OCI-LY1 (cell line): ENCODE results near the gene LMBR1.
"Not testable (repeated sequence)": the region's sequence is repeated elsewhere in the genome, so short reads cannot be mapped to it uniquely, and the experiment has no call there.

Source experiments
- H2AFZ ChIP-seq: fragments of 200-600 bp; sonication (generic), shearing (Covaris generic); 2 replicates; pipeline ENCODE4 v1.6.0; 2014; ENCODE audit warnings: antibody characterized with exemption, mild to moderate bottlenecking, low read length
- H3F3A ChIP-seq: fragments of 200-600 bp; sonication (generic), shearing (Covaris generic); 2 replicates; pipeline ENCODE4 v1.6.0; 2014; ENCODE audit warnings: mild to moderate bottlenecking, antibody characterized with exemption, low read length, moderate library complexity; ENCODE audit not compliant: insufficient read depth
- H3K27ac ChIP-seq: fragments of 200-600 bp; sonication (generic); 2 replicates; pipeline ENCODE4 v1.5.1; 2014; ENCODE audit warnings: low read length, mixed run types, mild to moderate bottlenecking, low read depth; ENCODE audit not compliant: poor library complexity, severe bottlenecking
- H3K27me3 ChIP-seq: fragments of 200-600 bp; sonication (generic); 2 replicates; pipeline ENCODE4 v1.6.0; 2014; ENCODE audit warnings: antibody characterized with exemption, mild to moderate bottlenecking, low read length, moderate library complexity; ENCODE audit not compliant: insufficient read depth
- H3K36me3 ChIP-seq: fragments of 200-600 bp; sonication (generic); 2 replicates; pipeline ENCODE4 v1.6.1; 2014; ENCODE audit warnings: mild to moderate bottlenecking, antibody characterized with exemption, low read length, moderate library complexity, mixed read lengths; ENCODE audit not compliant: insufficient read depth
- H3K4me1 ChIP-seq: fragments of 200-600 bp; sonication (generic); 2 replicates; pipeline ENCODE4 v1.5.1; 2014; ENCODE audit warnings: mild to moderate bottlenecking, low read length, moderate library complexity; ENCODE audit not compliant: insufficient read depth, severe bottlenecking
- H3K4me2 ChIP-seq: fragments of 200-600 bp; sonication (generic), shearing (Covaris generic); 2 replicates; pipeline ENCODE4 v1.6.1; 2014; ENCODE audit warnings: low read length
- H3K4me3 ChIP-seq: fragments of 200-600 bp; sonication (generic); 2 replicates; pipeline ENCODE4 v1.5.1; 2014; ENCODE audit warnings: low read length, low read depth, mild to moderate bottlenecking, mixed read lengths; ENCODE audit not compliant: poor library complexity, severe bottlenecking
- H3K79me2 ChIP-seq: fragments of 200-600 bp; shearing (Covaris generic); 2 replicates; pipeline ENCODE4 v1.6.1; 2016; ENCODE audit warnings: mixed run types, low read length, mixed read lengths; ENCODE audit not compliant: insufficient read depth
- H3K9ac ChIP-seq: fragments of 200-600 bp; sonication (generic), shearing (Covaris generic); 2 replicates; pipeline ENCODE4 v1.6.1; 2014; ENCODE audit warnings: mild to moderate bottlenecking, low read length, mixed read lengths
- H3K9me2 ChIP-seq: fragments of 200-600 bp; sonication (generic), shearing (Covaris generic); 2 replicates; pipeline ENCODE4 v1.6.1; 2014; ENCODE audit warnings: low read depth, mild to moderate bottlenecking, low read length, mixed read lengths
- H3K9me3 ChIP-seq: fragments of 200-600 bp; shearing (Covaris generic); 2 replicates; pipeline ENCODE4 v1.6.1; 2014; ENCODE audit warnings: low read length, mixed read lengths
- H4K20me1 ChIP-seq: fragments of 200-600 bp; sonication (generic), shearing (Covaris generic); 2 replicates; pipeline ENCODE4 v1.6.0; 2016; ENCODE audit warnings: mild to moderate bottlenecking, low read length; ENCODE audit not compliant: insufficient read depth
- CTCF ChIP-seq: fragments of 200-600 bp; sonication (generic), shearing (Covaris generic); IDR thresholded peaks from 2 replicates; pipeline ENCODE4 v1.5.1; 2017; ENCODE audit warnings: mild to moderate bottlenecking, antibody characterized with exemption, low read length, moderate library complexity, mixed read lengths
- EZH2 ChIP-seq: fragments of 200-600 bp; sonication (generic), shearing (Covaris generic); IDR thresholded peaks from 2 replicates; pipeline ENCODE4 v1.8.0; 2017; ENCODE audit warnings: borderline replicate concordance, mixed run types, mild to moderate bottlenecking, antibody characterized with exemption, low read length, moderate library complexity, mixed read lengths

The LMBR1 gene

GRCh38 chr7:156903232-156903909 lies 10.4 kb upstream of the LMBR1 start:
- Histone ChIP-seq H4K20me1 (no peaks in the 10 kb centered on the region), H3K27me3 (peaks cover 4% of the 10 kb centered on the region; the same call in 1 of the 2 replicates), H3K4me1 (peaks cover 6% of the 10 kb centered on the region), H3K9ac (no peak overlapping the region), H3F3A (no peaks in the 10 kb centered on the region), H3K4me3 (no peak overlapping the region), H3K79me2 (no peaks in the 10 kb centered on the region), H3K9me2 (no peaks in the 10 kb centered on the region), H2AFZ (no peak overlapping the region), H3K36me3 (no peaks in the 10 kb centered on the region), H3K4me2 (no peak overlapping the region), H3K27ac (no peak overlapping the region), H3K9me3 (no peaks in the 10 kb centered on the region)
- TF ChIP-seq CTCF (no peak), EZH2 (no peak)

GRCh38 chr7:156900093-156900492 lies 7.1 kb upstream of the LMBR1 start:
- not testable (repeated sequence) for H3K27ac ChIP-seq, H3K27me3 ChIP-seq, H2AFZ ChIP-seq, H3K36me3 ChIP-seq, H3F3A ChIP-seq, H3K4me1 ChIP-seq, H3K9me2 ChIP-seq, H3K4me3 ChIP-seq, H3K4me2 ChIP-seq, H4K20me1 ChIP-seq, H3K79me2 ChIP-seq, H3K9ac ChIP-seq, H3K9me3 ChIP-seq

- no peak overlapping the region for H3K27ac ChIP-seq
- TF ChIP-seq EZH2: no peak
- no peak for TF ChIP-seq CTCF
- H3K4me3 ChIP-seq: no peak overlapping the region
- no peak overlapping the region for H3K9ac ChIP-seq
- H3K36me3 ChIP-seq: 0 out of 2 replicates have a peak, but pooled peaks cover 4% of the 10 kb centered on the region
- no peaks in the 10 kb centered on the region for H3K79me2 ChIP-seq
- peaks cover 13% of the 10 kb centered on the region for H3K4me1 ChIP-seq
- H4K20me1 ChIP-seq: no peaks in the 10 kb centered on the region
- H3F3A ChIP-seq: no peaks in the 10 kb centered on the region
- H3K27me3 ChIP-seq: peaks cover 4% of the 10 kb centered on the region; the same call in 1 of the 2 replicates
- no peaks in the 10 kb centered on the region for H3K9me2 ChIP-seq
- no peak overlapping the region for H3K4me2 ChIP-seq
- no peak overlapping the region for H2AFZ ChIP-seq
- no peaks in the 10 kb centered on the region for H3K9me3 ChIP-seq
Measured at GRCh38 chr7:156898938-156899337, 6.0 kb upstream of the LMBR1 start.

DNA sequence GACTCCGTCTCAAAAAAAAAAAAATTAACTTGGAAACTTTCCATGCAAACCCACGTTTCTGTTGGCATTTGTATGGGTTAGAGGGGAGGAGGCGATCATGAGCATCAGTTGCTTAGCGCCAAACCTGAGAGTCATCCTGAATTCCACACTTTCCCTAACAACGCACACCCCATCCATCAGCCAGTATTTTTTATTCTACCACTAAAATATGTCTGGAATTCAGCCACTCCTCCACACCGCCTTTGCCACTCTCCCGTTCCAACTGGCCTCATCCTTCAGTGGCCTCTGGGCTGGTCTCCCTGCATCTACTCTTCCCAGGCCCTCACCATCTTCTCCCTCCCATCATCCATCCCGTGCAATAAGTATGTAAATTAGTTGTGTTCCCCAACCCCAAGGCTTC lies 4.7 kb upstream of the LMBR1 start:
- H4K20me1 ChIP-seq: no peaks in the 10 kb centered on the region
- H3K79me2 ChIP-seq: no peaks in the 10 kb centered on the region
- no peak overlapping the region for H3K9ac ChIP-seq
- H3K4me1 ChIP-seq: peaks cover 9% of the 10 kb centered on the region
- no peak overlapping the region for H3K27ac ChIP-seq
- no peak overlapping the region for H2AFZ ChIP-seq
- peaks cover 4% of the 10 kb centered on the region; the same call in 1 of the 2 replicates for H3K27me3 ChIP-seq
- H3K36me3 ChIP-seq: 0 out of 2 replicates have a peak, but pooled peaks cover 4% of the 10 kb centered on the region
- no peaks in the 10 kb centered on the region for H3K9me2 ChIP-seq
- no peak overlapping the region for H3K4me2 ChIP-seq
- TF ChIP-seq EZH2 (no peak), CTCF (no peak)
- no peaks in the 10 kb centered on the region for H3K9me3 ChIP-seq
- no peak overlapping the region for H3K4me3 ChIP-seq
- H3F3A ChIP-seq: no peaks in the 10 kb centered on the region
